ENCODE data around the gene GAS5.

Gene GAS5

GRCh38 chr1:173867753-173868265 lies at the start of gene GAS5:
Gene GAS5, minus strand, starts transcription at chr1:173867989.
- DNase-seq (ENCODE audit: low read depth) = peak; percentile 98
- no peak for TF ChIP-seq CTCF (IDR thresholded peaks at IDR 0.05; ENCODE audit: control insufficient read depth, insufficient read depth, low read depth, low read length, missing control alignments)
- H3K4me3 ChIP-seq (ENCODE audit: control insufficient read depth, low read depth, low read length) = peak within 1 kb of the TSS; percentile 75

GRCh38 chr1:173917149-173917548 lies 49.4 kb upstream of the GAS5 start, which contains the start of gene SERPINC1:
Gene SERPINC1, minus strand, starts transcription at chr1:173917327. Its CDS starts 68 bp downstream, at chr1:173917259.
- no peak for TF ChIP-seq CTCF (IDR thresholded peaks at IDR 0.05; ENCODE audit: control insufficient read depth, insufficient read depth, low read depth, low read length, missing control alignments)
- H3K4me3 ChIP-seq (ENCODE audit: control insufficient read depth, low read depth, low read length) = no peak within 1 kb of the TSS
- DNase-seq (ENCODE audit: low read depth) = no peak

- no peak for TF ChIP-seq CTCF (IDR thresholded peaks at IDR 0.05; ENCODE audit: control insufficient read depth, insufficient read depth, low read depth, low read length, missing control alignments)
- no peak overlapping the region for H3K4me3 ChIP-seq (ENCODE audit: control insufficient read depth, low read depth, low read length)
- DNase-seq (ENCODE audit: low read depth) = no peak
Observed at GRCh38 chr1:173916667-173917066, 48.9 kb upstream of the GAS5 start.

GRCh38 chr1:173915596-173915995 lies 47.8 kb upstream of the GAS5 start:
- DNase-seq (ENCODE audit: low read depth) = no peak
- no peak for TF ChIP-seq CTCF (IDR thresholded peaks at IDR 0.05; ENCODE audit: control insufficient read depth, insufficient read depth, low read depth, low read length, missing control alignments)
- no peak overlapping the region for H3K4me3 ChIP-seq (ENCODE audit: control insufficient read depth, low read depth, low read length)

- peak; percentile 58 for TF ChIP-seq CTCF (IDR thresholded peaks at IDR 0.05; ENCODE audit: control insufficient read depth, insufficient read depth, low read depth, low read length, missing control alignments)
- H3K4me3 ChIP-seq (ENCODE audit: control insufficient read depth, low read depth, low read length) = no peak overlapping the region
- no peak for DNase-seq (ENCODE audit: low read depth)
Observed at GRCh38 chr1:173914366-173914871, 46.6 kb upstream of the GAS5 start.

GRCh38 chr1:173913111-173913510 lies 45.3 kb upstream of the GAS5 start:
- TF ChIP-seq CTCF (IDR thresholded peaks at IDR 0.05; ENCODE audit: control insufficient read depth, insufficient read depth, low read depth, low read length, missing control alignments) = no peak
- H3K4me3 ChIP-seq (ENCODE audit: control insufficient read depth, low read depth, low read length) = no peak overlapping the region
- DNase-seq (ENCODE audit: low read depth) = no peak
